Measurements from ENCODE around the gene TP73. TPM values are rescaled to one million over a fixed set of nuclear protein-coding genes. Genes with fewer than 3 reads are reported as not detected.

The TP73 gene
- total RNA-seq, 1 experiment from 2014 or later, result 2.6 TPM

DNA sequence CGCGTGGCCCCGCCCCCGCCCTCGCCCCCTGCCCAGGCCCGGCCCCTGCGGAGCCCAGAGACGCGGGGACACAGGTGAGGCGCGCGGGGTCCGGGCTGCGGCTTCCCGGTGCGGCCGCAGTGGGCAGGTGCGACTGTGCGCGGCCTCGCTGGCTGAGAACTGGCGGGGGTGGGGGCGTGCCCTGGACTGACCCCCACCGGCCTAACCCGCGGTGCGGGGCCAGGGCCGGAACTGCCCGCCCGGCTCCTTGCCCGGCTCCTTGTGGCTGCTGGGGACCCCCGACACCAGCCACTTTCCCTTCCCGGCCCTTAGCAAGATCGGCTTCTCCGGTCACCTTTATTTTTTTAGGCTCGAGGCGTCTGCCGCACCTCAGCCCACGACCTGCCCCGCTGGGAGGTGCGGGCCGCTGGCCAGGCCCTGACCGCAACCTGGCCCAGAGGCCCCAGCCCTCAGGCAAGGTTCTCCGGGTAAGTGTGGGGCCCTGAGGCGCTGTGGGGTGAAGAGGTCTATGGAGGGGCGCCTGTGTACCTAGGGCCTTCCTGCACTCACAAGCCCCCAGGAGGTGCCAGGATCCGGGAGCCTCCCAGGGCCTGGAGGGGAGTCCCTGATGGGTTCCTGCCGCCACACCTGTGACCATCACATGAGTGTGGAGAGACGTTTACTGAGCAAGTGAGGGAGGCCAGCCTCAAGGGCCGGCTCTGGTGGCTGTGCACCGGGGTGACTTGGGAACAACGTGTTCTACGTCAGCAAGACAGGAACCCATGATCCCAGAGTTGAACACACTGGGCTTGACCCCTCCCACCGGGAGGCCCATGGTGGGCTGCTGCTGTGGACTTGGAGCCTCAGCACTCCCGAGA, 120.6 kb downstream of the TP73 start, which contains the start of gene SMIM1:
Gene SMIM1, plus strand, starts transcription at position 35 of the 857 bp plus-strand sequence. CDS start 2,625 bp downstream, outside the sequence.
- CTCF ChIA-PET, result no interaction called here
- no peaks in the 10 kb centered on the region for H4K20me1 ChIP-seq (ENCODE audit: low read length)
- no peaks in the 10 kb centered on the region for H3K27me3 ChIP-seq (ENCODE audit: low read length)
- peak within 1 kb of the TSS; percentile 95 for H2AFZ ChIP-seq (ENCODE audit: low read length)
- H3K79me2 ChIP-seq (ENCODE audit: low read length), result no peaks in the 10 kb centered on the region
- H3K4me3 ChIP-seq (ENCODE audit: low read length), result peak within 1 kb of the TSS; percentile 82
- POLR2A ChIA-PET (ENCODE audit: unreplicated experiment), result no interaction called here
- no peak within 1 kb of the TSS for H3K27ac ChIP-seq (ENCODE audit: low read length)
- H3K4me1 ChIP-seq (ENCODE audit: insufficient read depth, low read length), result peaks cover 13% of the 10 kb centered on the region; the same call in 1 of the 2 replicates
- BruUV-seq (replicated peaks), result TSS peak; percentile 35
- DNase-seq (peak; percentile 27), ATAC-seq (peak; percentile 28)
- H3K9ac ChIP-seq (ENCODE audit: low read length), result peak within 1 kb of the TSS; percentile 54
- no peaks in the 10 kb centered on the region for H3K36me3 ChIP-seq (ENCODE audit: low read depth, low read length)
- peak within 1 kb of the TSS; percentile 98 for H3K4me2 ChIP-seq (ENCODE audit: low read length)
- intact Hi-C loops (cut with micrococcal nuclease), result loop anchor here (2.0 kb wide), 1 partner anchor 24 kb away; the partner anchor contains the start of gene LRRC47
- no peaks in the 10 kb centered on the region for H3F3A ChIP-seq (ENCODE audit: low read length, unreplicated experiment)
- TF ChIP-seq EZH2 (IDR thresholded peaks at IDR 0.05; ENCODE audit: low read length, unreplicated experiment) (no peak), EZH2phosphoT487 (IDR thresholded peaks at IDR 0.05; ENCODE audit: borderline replicate concordance, low read length) (no peak)
- H3K9me3 ChIP-seq (ENCODE audit: low read length), result no peaks in the 10 kb centered on the region
- no peaks in the 10 kb centered on the region for H3K9me2 ChIP-seq (replicated peaks; ENCODE audit: low read length)

- Histone ChIP-seq H3K27ac (ENCODE audit: low read length) (no peak overlapping the region), H3K9me2 (replicated peaks; ENCODE audit: low read length) (no peaks in the 10 kb centered on the region), H3K4me2 (ENCODE audit: low read length) (peak overlapping the region; percentile 98), H3K4me1 (ENCODE audit: insufficient read depth, low read length) (peaks cover 13% of the 10 kb centered on the region; the same call in 1 of the 2 replicates), H3F3A (ENCODE audit: low read length, unreplicated experiment) (no peaks in the 10 kb centered on the region), H3K36me3 (ENCODE audit: low read depth, low read length) (no peaks in the 10 kb centered on the region), H3K4me3 (ENCODE audit: low read length) (peak overlapping the region; percentile 82; the same call in 1 of the 2 replicates), H3K27me3 (ENCODE audit: low read length) (no peaks in the 10 kb centered on the region), H3K9me3 (ENCODE audit: low read length) (no peaks in the 10 kb centered on the region), H3K79me2 (ENCODE audit: low read length) (no peaks in the 10 kb centered on the region), H2AFZ (ENCODE audit: low read length) (no peak overlapping the region), H3K9ac (ENCODE audit: low read length) (no peak overlapping the region), H4K20me1 (ENCODE audit: low read length) (no peaks in the 10 kb centered on the region)
- no TSS peak for BruUV-seq (replicated peaks)
- CTCF ChIA-PET, result no interaction called here
- DNase-seq, result no peak
- TF ChIP-seq EZH2phosphoT487 (IDR thresholded peaks at IDR 0.05; ENCODE audit: borderline replicate concordance, low read length) (no peak), CTCF (conservative IDR thresholded peaks at IDR 0.05; ENCODE audit: low read depth, low read length) (no peak), EZH2 (IDR thresholded peaks at IDR 0.05; ENCODE audit: low read length, unreplicated experiment) (no peak)
- intact Hi-C loops (cut with micrococcal nuclease), result loop anchor here (2.0 kb wide), 1 partner anchor 23 kb away; the partner anchor contains the start of gene LRRC47
- POLR2A ChIA-PET (ENCODE audit: unreplicated experiment), result no interaction called here
- ATAC-seq, result no peak
These were observed 121.4 kb downstream of the TP73 start for GRCh38 chr1:3773572-3774275.

DNA sequence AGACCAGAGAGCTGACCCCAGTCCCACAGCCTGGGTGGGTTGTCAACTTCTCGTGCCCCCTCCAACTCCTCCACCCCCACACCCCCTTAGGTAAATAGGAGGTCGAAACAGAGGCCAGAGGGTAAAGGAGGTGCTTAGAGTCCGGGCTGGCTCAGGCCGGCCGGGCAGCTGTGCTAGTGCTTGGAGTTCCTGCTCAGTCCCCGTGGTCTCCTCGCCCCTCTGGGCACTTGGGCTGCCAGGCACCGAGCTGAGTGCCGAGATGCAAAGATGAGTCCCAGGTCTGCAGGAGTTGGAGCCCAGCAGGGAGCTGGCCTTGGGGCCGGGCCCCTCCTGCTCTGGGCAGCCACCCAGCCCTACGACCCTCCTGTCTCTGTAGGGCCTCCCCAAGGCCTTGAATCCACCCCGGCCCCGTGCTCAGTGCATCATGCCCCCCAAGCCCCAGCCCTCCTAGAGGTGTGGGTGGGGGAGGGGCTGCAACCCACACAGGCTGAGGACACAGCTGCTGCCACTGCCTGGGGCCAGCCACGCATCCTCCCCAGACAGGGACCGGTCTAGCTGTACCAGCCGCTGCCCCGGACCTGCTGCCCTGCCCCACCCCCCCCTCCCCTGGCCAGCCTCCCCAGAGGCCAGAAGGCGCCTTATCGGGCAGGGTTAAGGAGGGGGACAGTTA, 122.1 kb downstream of the TP73 start:
- peaks cover 13% of the 10 kb centered on the region; the same call in 1 of the 2 replicates for H3K4me1 ChIP-seq (ENCODE audit: insufficient read depth, low read length)
- BruUV-seq (replicated peaks), result no TSS peak
- DNase-seq (no peak), ATAC-seq (no peak)
- no peak for TF ChIP-seq EZH2phosphoT487 (IDR thresholded peaks at IDR 0.05; ENCODE audit: borderline replicate concordance, low read length)
- TF ChIP-seq EZH2 (IDR thresholded peaks at IDR 0.05; ENCODE audit: low read length, unreplicated experiment), result no peak
- TF ChIP-seq CTCF (conservative IDR thresholded peaks at IDR 0.05; ENCODE audit: low read depth, low read length), result no peak
- no peaks in the 10 kb centered on the region for H3K27me3 ChIP-seq (ENCODE audit: low read length)
- H3F3A ChIP-seq (ENCODE audit: low read length, unreplicated experiment), result no peaks in the 10 kb centered on the region
- H3K9me2 ChIP-seq (replicated peaks; ENCODE audit: low read length), result no peaks in the 10 kb centered on the region
- CTCF ChIA-PET, result no interaction called here
- POLR2A ChIA-PET (ENCODE audit: unreplicated experiment), result no interaction called here
- H3K79me2 ChIP-seq (ENCODE audit: low read length), result no peaks in the 10 kb centered on the region
- intact Hi-C loops (cut with micrococcal nuclease), result no loop called here
- no peak overlapping the region for H3K27ac ChIP-seq (ENCODE audit: low read length)
- no peak overlapping the region for H3K9ac ChIP-seq (ENCODE audit: low read length)
- no peaks in the 10 kb centered on the region for H3K9me3 ChIP-seq (ENCODE audit: low read length)
- no peak overlapping the region for H2AFZ ChIP-seq (ENCODE audit: low read length)
- H3K4me2 ChIP-seq (ENCODE audit: low read length), result no peak overlapping the region
- no peaks in the 10 kb centered on the region for H4K20me1 ChIP-seq (ENCODE audit: low read length)
- no peak overlapping the region for H3K4me3 ChIP-seq (ENCODE audit: low read length)
- no peaks in the 10 kb centered on the region; the same call in 1 of the 2 replicates for H3K36me3 ChIP-seq (ENCODE audit: low read depth, low read length)

Measured in PC-3 (cell line).